Panc1 (cell line): ENCODE data around the gene OR5D16. TPM values are rescaled to one million over a fixed set of nuclear protein-coding genes. Genes with fewer than 3 reads are reported as not detected.

ENCODE experiments used
- ATAC-seq: fragments of 200-7000 bp; cut with Tn5 transposase; 2 replicates; pipeline ENCODE4 v1.9.1; 2020; ENCODE audit warnings: mild to moderate bottlenecking, moderate library complexity
- BruUV-seq: library from RNA; stranded (reverse); fragments of 400-500 nt; replicated peaks from 2 replicates; lab custom pipeline; 2021; lab: Mats Ljungman, UMichigan
- CTCF ChIA-PET: fragments of 300-600 bp; sonication (Branson Sonifier 250); formaldehyde crosslinking; loops from one replicate; lab custom pipeline; 2022; ENCODE audit warnings: antibody characterized with exemption; lab: Charles Lee
- POLR2A ChIA-PET: fragments of 300-600 bp; sonication (Branson Sonifier 250); formaldehyde crosslinking; loops from one replicate; lab custom pipeline; 2022; ENCODE audit warnings: antibody characterized with exemption; lab: Charles Lee
- DNase-seq: peaks from one replicate; pipeline ENCODE4 v3.0.0-alpha.2; 2010; ENCODE audit warnings: low read depth, low spot score
- H3K27ac ChIP-seq: 2 replicates; pipeline ENCODE4 v1.5.1; 2011; ENCODE audit warnings: mild to moderate bottlenecking, low read length, inconsistent platforms
- H3K27me3 ChIP-seq: fragments of 200-500 bp; sonication (Bioruptor generic); 2 replicates; pipeline ENCODE4 v1.6.0; 2014; ENCODE audit warnings: low read length, inconsistent platforms; ENCODE audit not compliant: control insufficient read depth, insufficient read depth
- H3K36me3 ChIP-seq: fragments of 200-500 bp; sonication (Bioruptor generic); 2 replicates; pipeline ENCODE4 v1.5.1; 2014; ENCODE audit warnings: inconsistent platforms, mild to moderate bottlenecking, low read length, moderate library complexity; ENCODE audit not compliant: control insufficient read depth, insufficient read depth
- H3K4me1 ChIP-seq: 2 replicates; pipeline ENCODE4 v1.5.1; 2011; ENCODE audit warnings: inconsistent platforms, mild to moderate bottlenecking, low read length, moderate library complexity; ENCODE audit not compliant: control insufficient read depth, insufficient read depth
- H3K4me3 ChIP-seq, 2 experiments: 2 replicates each; pipeline ENCODE4 v1.5.1; 2011 to 2012; ENCODE audit warnings: low read depth in 2 of 2, low read length in 2 of 2, mild to moderate bottlenecking in 2 of 2, inconsistent platforms in 1 of 2, moderate library complexity in 1 of 2
- H3K9me3 ChIP-seq: fragments of 200-500 bp; sonication (Bioruptor generic); 2 replicates; pipeline ENCODE4 v1.5.1; 2014; ENCODE audit warnings: low read depth, mild to moderate bottlenecking, inconsistent platforms, low read length, moderate library complexity; ENCODE audit not compliant: control insufficient read depth, insufficient read depth
- CTCF ChIP-seq: fragments of 450-650 bp; IDR thresholded peaks from 2 replicates; pipeline ENCODE4 v1.5.1; 2017; ENCODE audit warnings: mild to moderate bottlenecking
- POLR2AphosphoS5 ChIP-seq: IDR thresholded peaks from 2 replicates; pipeline ENCODE4 v1.6.1; 2012; ENCODE audit warnings: mild to moderate bottlenecking, low read depth, low read length, moderate library complexity
- REST ChIP-seq, 2 experiments: IDR thresholded peaks; 2 replicates each; pipeline ENCODE4 v1.6.1; 2011 to 2012; ENCODE audit warnings: low read depth in 2 of 2, control low read depth in 1 of 2, low read length in 1 of 2, mild to moderate bottlenecking in 1 of 2, moderate library complexity in 1 of 2; ENCODE audit not compliant: insufficient read depth in 1 of 2
- SIN3A ChIP-seq: IDR thresholded peaks from 2 replicates; pipeline ENCODE4 v1.6.1; 2012; ENCODE audit warnings: low read depth, mild to moderate bottlenecking, low read length, moderate library complexity, borderline replicate concordance; ENCODE audit not compliant: insufficient read depth
- TCF7L2 ChIP-seq: IDR thresholded peaks from 2 replicates; pipeline ENCODE4 v1.6.1; 2011; ENCODE audit warnings: mild to moderate bottlenecking, low read depth, low read length, inconsistent platforms
- in situ Hi-C: cut with HindIII; loops from 2 replicates; pipeline ENCODE4 v1.10.0; 2016; ENCODE audit warnings: low sequenced_read_pairs, low pct_unique_long_range_greater_than_20kb
- intact Hi-C: fragments of 100-400 bp; cut with micrococcal nuclease; formaldehyde crosslinking; loops from one replicate; pipeline ENCODE4 v1.10.0; 2022; ENCODE audit not compliant: unreplicated experiment
- total RNA-seq: library from RNA; stranded (reverse); gene quantifications from one replicate; pipeline ENCODE4 v1.2.1, GENCODE V29; 2021; ENCODE audit not compliant: unreplicated experiment

OR5D16 gene
- total RNA-seq, 1 experiment from 2014 or later: not detected

GRCh38 chr11:55793321-55793720 is 45.2 kb upstream of the OR5D16 start:
- H3K4me3 ChIP-seq: no peak overlapping the region
- intact Hi-C loops (no loop called here), in situ Hi-C loops (no loop called here)
- no peaks in the 10 kb centered on the region for H3K36me3 ChIP-seq
- no peak for DNase-seq
- POLR2A ChIA-PET: no interaction called here
- H3K4me1 ChIP-seq: no peaks in the 10 kb centered on the region
- no peaks in the 10 kb centered on the region for H3K27me3 ChIP-seq
- TF ChIP-seq SIN3A: no peak
- no peak for TF ChIP-seq REST (IDR thresholded peaks at IDR 0.05; ENCODE audit: insufficient read depth in 1 of 2, low read depth in 2 of 2, low read length in 1 of 2)
- no peak for TF ChIP-seq CTCF
- no peak for TF ChIP-seq POLR2AphosphoS5
- TF ChIP-seq TCF7L2: no peak
- CTCF ChIA-PET: no interaction called here
- ATAC-seq: no peak
- BruUV-seq: no TSS peak
- no peak overlapping the region for H3K27ac ChIP-seq
- no peaks in the 10 kb centered on the region for H3K9me3 ChIP-seq

- CTCF ChIA-PET: no interaction called here
- TF ChIP-seq SIN3A: no peak
- no peak for TF ChIP-seq TCF7L2
- TF ChIP-seq POLR2AphosphoS5: no peak
- no peak for TF ChIP-seq REST (IDR thresholded peaks at IDR 0.05; ENCODE audit: insufficient read depth in 1 of 2, low read depth in 2 of 2, low read length in 1 of 2)
- no peak for TF ChIP-seq CTCF
- BruUV-seq: no TSS peak
- Histone ChIP-seq H3K4me3 (no peak within 1 kb of the TSS), H3K4me1 (no peaks in the 10 kb centered on the region), H3K27ac (no peak within 1 kb of the TSS), H3K9me3 (no peaks in the 10 kb centered on the region), H3K27me3 (no peaks in the 10 kb centered on the region), H3K36me3 (no peaks in the 10 kb centered on the region)
- intact Hi-C loops (no loop called here), in situ Hi-C loops (no loop called here)
- POLR2A ChIA-PET: no interaction called here
- ATAC-seq: no peak
- DNase-seq: no peak
Measured at GRCh38 chr11:55795256-55795655, 43.3 kb upstream of the OR5D16 start, which contains the start of gene OR5D14. Gene OR5D14, plus strand, starts transcription at chr11:55795556. Its CDS starts 0 bp downstream, at chr11:55795556.
